Endothelial cell of umbilical vein (primary cell): ENCODE data around the gene SMARCC1.

Experiments
- EZH2 ChIP-seq: IDR thresholded peaks from 2 replicates; pipeline ENCODE4 v1.6.1; 2012; ENCODE audit warnings: borderline replicate concordance, low read depth, mild to moderate bottlenecking, moderate library complexity, low read length, inconsistent platforms; ENCODE audit not compliant: severe bottlenecking
- JUN ChIP-seq: IDR thresholded peaks from 2 replicates; pipeline ENCODE4 v1.6.1; 2011; ENCODE audit warnings: borderline replicate concordance, low read depth; ENCODE audit not compliant: insufficient read length, insufficient read depth
- MAX ChIP-seq: IDR thresholded peaks from 2 replicates; pipeline ENCODE4 v1.6.1; 2011; ENCODE audit not compliant: insufficient read depth, insufficient read length
- POLR2A ChIP-seq: IDR thresholded peaks from 2 replicates; pipeline ENCODE4 v1.6.1; 2012; ENCODE audit warnings: low read depth, mild to moderate bottlenecking, control low read depth, low read length

DNA sequence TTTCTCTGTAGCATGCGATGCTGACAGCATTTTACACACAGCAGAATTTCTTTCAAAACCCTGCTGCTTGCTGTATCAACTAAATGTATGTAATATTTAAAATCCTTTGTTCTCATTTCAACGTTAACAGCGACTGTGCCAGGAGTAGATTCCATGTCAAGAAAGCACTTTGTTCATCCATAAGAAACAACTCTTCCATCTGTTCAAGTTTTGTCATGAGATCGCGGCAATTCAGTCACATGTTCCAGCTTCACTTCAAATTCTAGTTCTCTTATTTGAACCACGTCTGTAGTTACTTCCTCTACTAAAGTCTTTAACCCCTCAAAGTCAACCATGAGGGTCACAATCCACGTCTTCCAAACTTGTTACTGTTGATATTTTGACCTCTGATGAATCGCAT is 50.6 kb downstream of the SMARCC1 start:
- TF ChIP-seq JUN = no peak
- no peak for TF ChIP-seq EZH2
- no peak for TF ChIP-seq POLR2A
- TF ChIP-seq MAX = no peak
